Memory B cell (primary cell): Measurements from ENCODE around the gene MTHFR.

Experiments
- ATAC-seq: fragments of 150-1000 bp; cut with Tn5 transposase; 2 replicates; pipeline ENCODE4 v1.10.0; 2021; ENCODE audit warnings: low read depth, mild to moderate bottlenecking, moderate library complexity
- DNase-seq, 2 donors: peaks; one replicate each; pipeline ENCODE4 v3.0.0; 2022; ENCODE audit warnings: low spot score in 2 of 2
- H3K27ac Mint-ChIP-seq: one replicate; pipeline ENCODE4 v1.8.0; 2022; ENCODE audit warnings: mild to moderate bottlenecking, moderate library complexity, mixed read lengths
- H3K27me3 Mint-ChIP-seq: one replicate; pipeline ENCODE4 v1.8.0; 2022; ENCODE audit warnings: mixed read lengths
- H3K36me3 Mint-ChIP-seq: one replicate; pipeline ENCODE4 v1.8.0; 2022; ENCODE audit warnings: mild to moderate bottlenecking, mixed read lengths
- H3K4me1 Mint-ChIP-seq: one replicate; pipeline ENCODE4 v1.8.0; 2022; ENCODE audit warnings: mixed read lengths
- H3K4me3 Mint-ChIP-seq: one replicate; pipeline ENCODE4 v1.8.0; 2022; ENCODE audit warnings: mild to moderate bottlenecking, moderate library complexity, mixed read lengths
- H3K9me3 Mint-ChIP-seq: one replicate; pipeline ENCODE4 v1.8.0; 2022; ENCODE audit warnings: mixed read lengths

Gene MTHFR

DNA sequence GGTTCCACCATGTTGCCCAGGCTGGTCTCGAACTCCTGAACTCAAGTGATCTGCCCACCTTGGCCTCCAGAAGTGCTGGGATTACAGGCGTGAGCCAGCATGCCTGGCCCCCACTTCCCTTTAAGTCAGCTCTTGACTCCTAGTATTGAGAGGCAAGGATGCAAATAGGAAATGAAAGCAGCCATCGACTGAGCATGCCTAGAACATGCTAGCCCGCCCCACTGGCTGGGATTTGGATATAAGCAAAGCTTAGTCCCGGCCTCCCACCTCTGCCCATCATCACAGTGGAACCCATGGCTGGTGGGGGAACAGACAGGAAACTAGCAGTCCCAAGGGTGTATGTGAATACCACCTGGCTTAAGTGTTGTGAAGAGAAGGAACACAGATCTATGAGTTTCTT, 33.3 kb downstream of the MTHFR start:
- Mint-ChIP-seq H3K27me3 (peaks cover 5% of the 10 kb centered on the region), H3K27ac (no peak overlapping the region), H3K9me3 (no peaks in the 10 kb centered on the region), H3K4me1 (peaks cover 3% of the 10 kb centered on the region), H3K36me3 (no peaks in the 10 kb centered on the region), H3K4me3 (no peak overlapping the region)
- ATAC-seq (peak; percentile 27), DNase-seq (no peak)

GRCh38 chr1:11771481-11772043, 34.2 kb downstream of the MTHFR start:
- DNase-seq (no peak), ATAC-seq (no peak)
- Mint-ChIP-seq H3K27ac (no peak overlapping the region), H3K4me1 (peaks cover 3% of the 10 kb centered on the region), H3K27me3 (peaks cover 5% of the 10 kb centered on the region), H3K9me3 (no peaks in the 10 kb centered on the region), H3K36me3 (no peaks in the 10 kb centered on the region), H3K4me3 (no peak overlapping the region)

DNA sequence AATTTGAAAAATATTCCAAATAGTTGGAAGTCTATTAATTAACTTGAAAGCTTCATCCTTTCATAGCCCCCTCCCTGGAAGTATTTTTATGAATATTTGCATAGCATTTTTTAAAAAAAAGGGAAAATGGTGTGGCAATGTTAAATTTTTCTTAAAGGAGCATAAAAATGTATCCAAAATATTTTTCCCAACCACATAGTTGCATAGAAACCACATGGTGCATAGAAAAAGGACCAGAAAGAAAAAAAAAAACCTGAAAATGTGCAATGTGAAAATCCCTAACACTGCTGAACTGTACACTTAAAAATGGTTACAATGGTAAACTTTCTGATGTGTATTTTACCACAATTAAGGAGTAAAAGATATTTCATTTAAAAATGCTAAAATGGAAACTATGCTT, 35.8 kb downstream of the MTHFR start:
- Mint-ChIP-seq H3K9me3 (no peaks in the 10 kb centered on the region), H3K4me1 (peaks cover 3% of the 10 kb centered on the region), H3K27me3 (peaks cover 3% of the 10 kb centered on the region), H3K36me3 (no peaks in the 10 kb centered on the region), H3K27ac (no peak overlapping the region), H3K4me3 (no peak overlapping the region)
- ATAC-seq = no peak
- DNase-seq = no peak

GRCh38 chr1:11769274-11769673, 36.5 kb downstream of the MTHFR start:
- Mint-ChIP-seq H3K27me3 (peaks cover under 1% of the 10 kb centered on the region), H3K4me1 (peaks cover 3% of the 10 kb centered on the region), H3K4me3 (no peak overlapping the region), H3K27ac (no peak overlapping the region), H3K9me3 (no peaks in the 10 kb centered on the region), H3K36me3 (no peaks in the 10 kb centered on the region)
- DNase-seq (no peak), ATAC-seq (no peak)

DNA sequence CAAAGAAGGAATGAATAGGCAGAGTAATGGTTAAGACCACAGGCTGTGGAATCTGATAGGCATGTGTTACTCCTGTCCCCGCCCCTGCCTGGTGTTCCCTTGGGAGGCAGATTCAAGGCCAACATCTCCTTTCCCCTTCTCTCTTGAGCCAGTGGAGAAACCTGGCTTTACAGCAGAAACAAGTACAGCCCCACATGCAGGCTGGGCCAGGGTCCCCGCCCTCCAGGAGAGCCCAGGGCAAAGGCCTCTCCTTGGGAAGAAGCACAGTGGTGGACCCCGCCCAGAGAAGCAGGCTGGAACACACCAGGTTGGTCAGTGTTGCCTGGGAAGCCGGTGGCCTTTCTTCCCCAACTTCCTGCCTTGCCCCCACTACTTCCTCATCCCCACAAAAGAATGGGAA, 36.9 kb downstream of the MTHFR start:
- DNase-seq (no peak), ATAC-seq (no peak)
- no peaks in the 10 kb centered on the region for H3K9me3 Mint-ChIP-seq
- H3K4me3 Mint-ChIP-seq = no peak overlapping the region
- H3K36me3 Mint-ChIP-seq = no peaks in the 10 kb centered on the region
- H3K27me3 Mint-ChIP-seq = no peaks in the 10 kb centered on the region
- H3K4me1 Mint-ChIP-seq = peaks cover 3% of the 10 kb centered on the region
- no peak overlapping the region for H3K27ac Mint-ChIP-seq

DNA sequence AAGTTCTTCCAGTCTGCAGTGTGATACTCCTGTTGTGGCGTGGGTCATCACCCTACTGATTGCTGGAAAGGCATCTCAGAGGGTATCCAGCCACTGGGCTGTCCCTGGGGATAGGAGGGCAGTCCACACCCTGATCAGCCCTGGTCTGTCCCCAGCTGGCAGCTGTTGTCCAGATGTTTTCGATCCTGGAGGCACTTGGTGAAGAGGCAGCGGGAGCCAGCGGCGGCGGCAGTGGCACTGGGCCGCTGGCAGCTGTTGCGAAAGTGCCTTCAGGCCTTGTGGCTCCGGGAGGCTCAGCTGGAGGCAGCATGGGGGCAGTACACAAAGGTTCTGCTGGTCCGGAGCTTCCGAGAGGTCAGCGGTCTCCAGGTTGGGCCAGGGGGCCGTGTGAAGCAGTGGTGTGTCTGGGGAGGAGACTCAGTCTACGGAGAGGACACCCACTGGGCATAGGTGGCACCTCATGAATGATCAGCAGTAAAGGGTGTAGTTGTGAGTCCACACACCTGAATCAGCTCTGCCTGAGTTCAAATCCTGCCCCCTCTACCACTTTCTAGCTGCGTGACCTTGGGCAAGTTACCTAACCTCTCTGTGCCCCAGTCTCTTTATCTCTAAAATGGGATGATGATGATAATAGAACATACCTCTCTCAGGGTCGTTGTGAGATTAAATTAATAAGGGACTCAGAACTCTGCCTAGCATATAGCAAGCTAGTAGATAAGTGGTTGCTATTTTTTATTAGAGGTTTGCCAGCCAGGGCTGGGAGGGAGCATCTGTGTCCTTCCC, 37.7 kb downstream of the MTHFR start:
- DNase-seq (no peak), ATAC-seq (no peak)
- Mint-ChIP-seq H3K4me1 (peaks cover 3% of the 10 kb centered on the region), H3K4me3 (no peak overlapping the region), H3K9me3 (no peaks in the 10 kb centered on the region), H3K27ac (no peak overlapping the region), H3K27me3 (peaks cover 3% of the 10 kb centered on the region), H3K36me3 (no peaks in the 10 kb centered on the region)

- Mint-ChIP-seq H3K27ac (no peak overlapping the region), H3K36me3 (no peaks in the 10 kb centered on the region), H3K4me1 (no peaks in the 10 kb centered on the region), H3K9me3 (no peaks in the 10 kb centered on the region), H3K4me3 (no peak overlapping the region), H3K27me3 (peaks cover 9% of the 10 kb centered on the region)
- no peak for ATAC-seq
- no peak for DNase-seq
These were observed 39.4 kb downstream of the MTHFR start for GRCh38 chr1:11766429-11766776.

GRCh38 chr1:11765661-11766428, 39.9 kb downstream of the MTHFR start:
- Mint-ChIP-seq H3K27ac (no peak overlapping the region), H3K4me3 (no peak overlapping the region)
- no peak for ATAC-seq

GRCh38 chr1:11764519-11764918, 41.2 kb downstream of the MTHFR start:
- ATAC-seq (no peak), DNase-seq (no peak)
- Mint-ChIP-seq H3K36me3 (peaks cover 2% of the 10 kb centered on the region), H3K4me1 (no peaks in the 10 kb centered on the region), H3K4me3 (no peak overlapping the region), H3K27me3 (peaks cover 13% of the 10 kb centered on the region), H3K27ac (no peak overlapping the region), H3K9me3 (no peaks in the 10 kb centered on the region)

More at GRCh38 chr1:11765661-11766428, 39.9 kb downstream of the MTHFR start:
- Mint-ChIP-seq H3K4me1 (no peaks in the 10 kb centered on the region), H3K9me3 (no peaks in the 10 kb centered on the region), H3K27me3 (peaks cover 13% of the 10 kb centered on the region), H3K36me3 (peaks cover 2% of the 10 kb centered on the region)
- DNase-seq = no peak

DNA sequence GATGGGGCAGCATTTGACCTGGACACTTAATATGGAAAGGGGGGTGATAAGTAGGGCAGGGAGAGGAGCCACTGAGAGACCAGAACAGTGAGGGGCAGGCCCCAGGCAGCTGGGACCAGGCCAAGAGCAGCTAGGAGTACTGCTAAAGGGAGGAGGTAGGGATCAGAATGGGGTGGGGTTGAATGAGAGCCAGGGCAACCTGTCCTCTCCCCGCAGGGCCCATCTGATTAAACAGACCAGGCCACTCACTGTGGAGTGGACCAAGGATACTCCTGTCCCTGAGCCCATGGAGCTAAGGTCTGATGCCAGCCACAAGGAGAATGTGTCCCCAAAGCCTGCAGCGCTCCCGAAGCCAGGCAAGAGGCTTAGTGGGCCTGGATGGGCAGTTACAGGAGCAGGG, 41.6 kb downstream of the MTHFR start:
- Mint-ChIP-seq H3K4me1 (no peaks in the 10 kb centered on the region), H3K4me3 (no peak overlapping the region), H3K27ac (no peak overlapping the region), H3K36me3 (peaks cover 2% of the 10 kb centered on the region), H3K9me3 (no peaks in the 10 kb centered on the region), H3K27me3 (peaks cover 13% of the 10 kb centered on the region)
- no peak for ATAC-seq
- no peak for DNase-seq

DNA sequence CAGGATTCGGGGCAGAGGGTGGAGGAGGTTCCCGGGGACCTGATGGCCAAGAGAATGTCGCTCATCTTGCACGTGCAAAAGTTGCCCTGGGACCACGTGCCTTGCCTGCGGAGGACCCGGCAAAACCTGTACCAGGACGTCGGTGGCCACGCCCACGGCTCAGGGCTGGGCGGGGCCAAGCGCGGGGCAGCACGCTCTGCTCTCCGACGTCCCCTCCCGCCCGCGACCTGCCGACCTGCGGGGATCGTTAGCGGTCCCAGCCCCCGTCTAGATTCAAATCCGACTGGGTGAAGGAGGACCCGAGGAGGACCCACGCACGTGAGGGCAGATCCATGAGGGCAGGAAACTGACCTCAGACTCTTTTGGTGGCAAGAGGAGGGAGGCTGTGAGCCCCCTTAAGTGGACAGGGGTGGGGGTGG, 43.8 kb downstream of the MTHFR start, which contains the start of gene C1orf167:
Gene C1orf167, plus strand, starts transcription at position 206 of the 419 bp plus-strand sequence. CDS start 2,208 bp downstream, outside the sequence.
- peaks cover 2% of the 10 kb centered on the region for H3K36me3 Mint-ChIP-seq

DNA sequence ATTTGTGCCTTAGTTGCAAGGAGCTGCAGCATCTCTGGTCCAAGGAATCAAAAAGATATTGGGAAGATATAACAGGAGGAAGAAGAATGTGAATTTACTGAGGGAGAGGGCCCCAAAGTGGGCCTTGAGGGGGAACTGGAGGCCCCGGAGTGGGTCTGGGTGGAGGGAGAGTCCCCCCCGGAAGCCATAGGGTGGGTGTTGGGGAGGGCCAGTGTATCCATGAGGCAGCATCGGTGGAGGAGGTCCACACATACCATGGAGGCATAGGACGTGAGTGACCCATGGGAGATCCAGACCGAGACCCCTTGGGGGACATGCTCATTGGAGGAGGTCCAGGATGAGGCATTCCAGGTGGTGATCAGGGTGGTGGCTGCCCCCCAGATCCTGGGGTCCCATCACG, 44.5 kb downstream of the MTHFR start:
- DNase-seq (no peak), ATAC-seq (no peak)
- no peaks in the 10 kb centered on the region for H3K9me3 Mint-ChIP-seq
- H3K27ac Mint-ChIP-seq = no peak overlapping the region
- peaks cover 2% of the 10 kb centered on the region for H3K36me3 Mint-ChIP-seq
- no peak overlapping the region for H3K4me3 Mint-ChIP-seq
- no peaks in the 10 kb centered on the region for H3K4me1 Mint-ChIP-seq
- H3K27me3 Mint-ChIP-seq = peaks cover 15% of the 10 kb centered on the region

More for the DNA sequence above, 43.8 kb downstream of the MTHFR start, which contains the start of gene C1orf167:
- H3K4me3 Mint-ChIP-seq = peak within 1 kb of the TSS; percentile 10
- no peaks in the 10 kb centered on the region for H3K9me3 Mint-ChIP-seq
- no peak within 1 kb of the TSS for H3K27ac Mint-ChIP-seq
- H3K4me1 Mint-ChIP-seq = no peaks in the 10 kb centered on the region
- no peak for DNase-seq
- ATAC-seq = peak; percentile 44
- H3K27me3 Mint-ChIP-seq = peaks cover 13% of the 10 kb centered on the region

- Mint-ChIP-seq H3K36me3 (peaks cover 2% of the 10 kb centered on the region), H3K9me3 (no peaks in the 10 kb centered on the region), H3K27me3 (peaks cover 19% of the 10 kb centered on the region), H3K4me1 (no peaks in the 10 kb centered on the region), H3K27ac (no peak overlapping the region), H3K4me3 (no peak overlapping the region)
- no peak for DNase-seq
- ATAC-seq = no peak
These were observed 46.0 kb downstream of the MTHFR start for GRCh38 chr1:11759791-11760190.

DNA sequence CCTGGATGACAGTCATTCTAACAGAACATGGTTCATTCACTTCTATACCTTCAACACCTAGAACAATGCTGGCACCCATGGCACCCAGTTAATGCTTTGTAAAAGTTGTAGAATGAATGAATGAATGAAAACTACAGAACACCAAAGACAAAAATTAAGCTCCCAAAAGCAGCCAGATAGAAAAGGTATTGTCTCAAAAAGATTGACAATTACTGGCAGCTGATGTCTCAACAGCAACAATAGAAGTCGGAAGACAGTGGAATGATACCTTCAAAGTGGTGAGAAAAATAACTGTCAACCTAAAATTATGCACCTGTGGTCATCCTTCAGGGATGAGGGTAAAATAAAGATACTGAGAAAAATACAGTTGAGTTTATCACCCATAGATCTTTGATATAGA, 48.7 kb downstream of the MTHFR start:
- Mint-ChIP-seq H3K27ac (no peak overlapping the region), H3K27me3 (peaks cover 12% of the 10 kb centered on the region), H3K36me3 (peaks cover 2% of the 10 kb centered on the region)

More for the DNA sequence above, 48.7 kb downstream of the MTHFR start:
- no peaks in the 10 kb centered on the region for H3K9me3 Mint-ChIP-seq
- no peaks in the 10 kb centered on the region for H3K4me1 Mint-ChIP-seq
- ATAC-seq (no peak), DNase-seq (no peak)
- no peak overlapping the region for H3K4me3 Mint-ChIP-seq
